HFF-Myc (cell line): ENCODE measurements around the gene CAPN10.

Experiments
- DNase-seq: peaks from one replicate; pipeline ENCODE4 v3.0.0-alpha.2; 2011; ENCODE audit warnings: low read depth; ENCODE audit errors: extremely low read depth
- H3K4me3 ChIP-seq: replicated peaks from 2 replicates; pipeline ENCODE4 v1.5.1; 2011; ENCODE audit warnings: low read depth, mild to moderate bottlenecking, control low read depth, low read length
- TF ChIP-seq, protein P1 (sequence below): IDR thresholded peaks from 2 replicates; pipeline ENCODE4 v1.5.1; 2012; ENCODE audit warnings: mild to moderate bottlenecking, low read depth, low read length, control low read depth; ENCODE audit errors: missing control alignments

CAPN10 gene

DNA sequence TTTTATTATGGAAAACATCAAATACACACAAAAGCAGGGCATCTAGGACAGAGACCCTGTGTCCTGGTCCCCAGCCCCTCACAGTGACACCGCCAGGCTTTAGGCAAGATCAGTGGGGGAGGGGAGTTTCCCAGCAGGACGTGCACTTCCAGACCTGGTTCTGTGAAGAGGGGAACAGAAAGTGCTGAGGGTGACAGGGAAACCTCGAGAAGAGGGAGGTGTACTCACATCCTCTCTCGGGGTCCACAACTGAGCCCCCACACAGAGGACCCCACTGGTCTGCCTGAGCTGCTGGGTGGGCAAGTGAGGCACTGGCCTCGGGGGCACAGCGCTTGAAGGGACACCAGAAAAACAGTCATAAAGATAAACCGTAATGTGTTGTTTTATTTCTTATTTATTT, 34.3 kb downstream of the CAPN10 start:
- no peak for DNase-seq
- TF ChIP-seq, protein P1, sequence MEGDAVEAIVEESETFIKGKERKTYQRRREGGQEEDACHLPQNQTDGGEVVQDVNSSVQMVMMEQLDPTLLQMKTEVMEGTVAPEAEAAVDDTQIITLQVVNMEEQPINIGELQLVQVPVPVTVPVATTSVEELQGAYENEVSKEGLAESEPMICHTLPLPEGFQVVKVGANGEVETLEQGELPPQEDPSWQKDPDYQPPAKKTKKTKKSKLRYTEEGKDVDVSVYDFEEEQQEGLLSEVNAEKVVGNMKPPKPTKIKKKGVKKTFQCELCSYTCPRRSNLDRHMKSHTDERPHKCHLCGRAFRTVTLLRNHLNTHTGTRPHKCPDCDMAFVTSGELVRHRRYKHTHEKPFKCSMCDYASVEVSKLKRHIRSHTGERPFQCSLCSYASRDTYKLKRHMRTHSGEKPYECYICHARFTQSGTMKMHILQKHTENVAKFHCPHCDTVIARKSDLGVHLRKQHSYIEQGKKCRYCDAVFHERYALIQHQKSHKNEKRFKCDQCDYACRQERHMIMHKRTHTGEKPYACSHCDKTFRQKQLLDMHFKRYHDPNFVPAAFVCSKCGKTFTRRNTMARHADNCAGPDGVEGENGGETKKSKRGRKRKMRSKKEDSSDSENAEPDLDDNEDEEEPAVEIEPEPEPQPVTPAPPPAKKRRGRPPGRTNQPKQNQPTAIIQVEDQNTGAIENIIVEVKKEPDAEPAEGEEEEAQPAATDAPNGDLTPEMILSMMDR: no peak
- no peak overlapping the region for H3K4me3 ChIP-seq

- H3K4me3 ChIP-seq: no peak overlapping the region
- TF ChIP-seq, protein P1: no peak
- DNase-seq: no peak
Measured at GRCh38 chr2:240622060-240622411, 35.5 kb downstream of the CAPN10 start.

- DNase-seq: no peak
- TF ChIP-seq, protein P1: no peak
- no peak overlapping the region for H3K4me3 ChIP-seq
Measured at GRCh38 chr2:240622531-240623235, 36.1 kb downstream of the CAPN10 start.

DNA sequence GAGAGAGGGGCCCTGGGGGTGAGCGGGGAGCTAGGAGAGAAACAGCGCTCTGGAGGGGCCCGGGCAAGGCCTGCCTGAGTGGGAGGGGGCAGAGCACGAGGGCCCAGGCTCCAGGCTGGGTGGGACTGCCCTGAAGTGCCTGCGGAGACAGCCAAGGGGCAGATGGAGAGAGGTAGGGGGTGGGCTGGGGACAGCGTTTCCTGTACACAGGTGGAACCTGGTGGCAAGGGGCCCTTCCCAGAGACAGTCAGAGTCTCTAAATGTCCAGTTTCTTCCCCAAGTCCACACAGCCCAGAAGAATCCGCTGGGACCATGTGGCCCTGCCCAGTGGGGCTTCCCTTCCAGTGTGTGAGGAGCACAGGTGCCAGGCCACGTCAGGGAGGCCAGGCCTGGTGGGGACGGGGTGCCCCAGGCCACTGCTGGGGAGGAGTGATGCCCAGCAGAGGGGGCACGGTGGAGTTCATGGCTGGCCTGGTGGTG, 37.0 kb downstream of the CAPN10 start:
- no peak overlapping the region for H3K4me3 ChIP-seq
- DNase-seq: no peak
- TF ChIP-seq, protein P1: no peak

- no peak overlapping the region for H3K4me3 ChIP-seq
- no peak for DNase-seq
- TF ChIP-seq, protein P1: no peak
Measured at GRCh38 chr2:240624011-240624949, 37.7 kb downstream of the CAPN10 start.

- no peak within 1 kb of the TSS for H3K4me3 ChIP-seq
- TF ChIP-seq, protein P1: no peak
- DNase-seq: no peak
Measured at GRCh38 chr2:240624950-240625621, 38.6 kb downstream of the CAPN10 start, which contains the start of gene GPR35. Gene GPR35 (plus strand): TSS chr2:240625480. CDS start chr2:240629953, 4,473 bp downstream.
